NCI-H446 treated with DMSO at 0.1 percent for 48 hours (cell line): Measurements from ENCODE around the gene TMPRSS4.

Experiments used
- DNase-seq: peaks from one replicate; lab custom pipeline; 2025; lab: John Stamatoyannopoulos, UW

TMPRSS4 gene

GRCh38 chr11:118079491-118079890, 2.6 kb downstream of the TMPRSS4 start:
- DNase-seq = no peak

- DNase-seq = no peak
These were observed 3.4 kb downstream of the TMPRSS4 start for GRCh38 chr11:118080296-118080695.

GRCh38 chr11:118081241-118081958, 4.5 kb downstream of the TMPRSS4 start:
- no peak for DNase-seq

GRCh38 chr11:118082880-118083552, 6.1 kb downstream of the TMPRSS4 start:
- DNase-seq = no peak

GRCh38 chr11:118084247-118084646, 7.4 kb downstream of the TMPRSS4 start:
- no peak for DNase-seq

- no peak for DNase-seq
These were observed 7.8 kb downstream of the TMPRSS4 start for GRCh38 chr11:118084656-118085055.

- no peak for DNase-seq
These were observed 10.3 kb downstream of the TMPRSS4 start, which contains the start of gene SMIM35 for GRCh38 chr11:118086913-118087768. SMIM35 (minus strand) TSS chr11:118086963; CDS start chr11:118086757, 206 bp downstream.

- no peak for DNase-seq
These were observed 11.1 kb downstream of the TMPRSS4 start for GRCh38 chr11:118087931-118088330.

- DNase-seq = no peak
These were observed 11.7 kb downstream of the TMPRSS4 start for GRCh38 chr11:118088531-118088930.

- DNase-seq = no peak
These were observed 13.8 kb downstream of the TMPRSS4 start for GRCh38 chr11:118090545-118091162.

GRCh38 chr11:118091690-118092089, 14.8 kb downstream of the TMPRSS4 start:
- no peak for DNase-seq

GRCh38 chr11:118092907-118093571, 16.2 kb downstream of the TMPRSS4 start:
- DNase-seq = no peak

GRCh38 chr11:118095493-118095892, 18.6 kb downstream of the TMPRSS4 start:
- DNase-seq = no peak

GRCh38 chr11:118095967-118096367, 19.1 kb downstream of the TMPRSS4 start:
- no peak for DNase-seq

- no peak for DNase-seq
These were observed 22.3 kb downstream of the TMPRSS4 start for GRCh38 chr11:118098996-118099837.

- no peak for DNase-seq
These were observed 23.1 kb downstream of the TMPRSS4 start for GRCh38 chr11:118099838-118100556.

GRCh38 chr11:118100691-118101232, 23.9 kb downstream of the TMPRSS4 start:
- DNase-seq = no peak

GRCh38 chr11:118102721-118103261, 25.9 kb downstream of the TMPRSS4 start:
- no peak for DNase-seq

GRCh38 chr11:118104491-118104890, 27.6 kb downstream of the TMPRSS4 start:
- DNase-seq = no peak
